NCI-H69 (cell line): ENCODE measurements around the gene PPEF1.
"Not testable (repeated sequence)": the region's sequence is repeated elsewhere in the genome, so short reads cannot be mapped to it uniquely, and the experiment has no call there.

Source experiments
- DNase-seq: peaks from one replicate; lab custom pipeline; 2025; lab: John Stamatoyannopoulos, UW

PPEF1 gene

DNA sequence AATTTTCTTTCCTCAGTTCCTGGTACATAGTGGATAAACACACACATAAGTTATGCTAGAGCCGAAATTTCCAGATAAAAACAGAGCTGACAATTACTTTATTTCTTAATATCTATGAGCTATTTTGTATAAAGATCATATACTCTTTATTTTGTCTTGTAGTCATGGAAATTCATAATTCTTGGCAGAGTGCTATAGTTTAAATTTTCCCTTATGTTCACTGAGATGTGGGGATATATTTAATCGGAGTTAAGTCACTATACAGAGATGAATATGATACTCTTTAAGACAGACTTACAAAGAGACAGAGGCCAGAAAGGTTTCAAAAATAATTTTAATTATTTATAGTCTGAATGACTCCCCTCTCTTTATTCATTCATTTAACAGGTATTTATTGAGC is 89.7 kb downstream of the PPEF1 start:
- DNase-seq: no peak

DNA sequence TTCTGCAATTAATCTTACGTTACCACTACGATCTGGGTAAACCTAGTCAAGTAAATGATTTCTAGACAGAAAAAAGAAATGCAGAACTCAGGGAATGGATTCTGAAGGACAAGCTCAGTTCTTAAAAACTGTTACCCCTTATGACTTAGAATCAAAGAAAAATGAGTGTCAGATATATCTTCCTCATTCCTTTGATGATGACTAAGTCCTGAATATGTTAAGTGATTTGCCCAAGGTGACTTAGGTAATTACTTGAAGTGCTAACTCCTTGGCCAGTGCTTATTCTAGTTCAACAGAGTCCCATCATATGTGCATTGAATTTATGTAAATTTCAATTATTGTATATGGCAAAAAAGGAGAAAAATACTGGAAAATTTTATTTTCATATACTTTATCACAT is 92.5 kb downstream of the PPEF1 start:
- DNase-seq: no peak

DNA sequence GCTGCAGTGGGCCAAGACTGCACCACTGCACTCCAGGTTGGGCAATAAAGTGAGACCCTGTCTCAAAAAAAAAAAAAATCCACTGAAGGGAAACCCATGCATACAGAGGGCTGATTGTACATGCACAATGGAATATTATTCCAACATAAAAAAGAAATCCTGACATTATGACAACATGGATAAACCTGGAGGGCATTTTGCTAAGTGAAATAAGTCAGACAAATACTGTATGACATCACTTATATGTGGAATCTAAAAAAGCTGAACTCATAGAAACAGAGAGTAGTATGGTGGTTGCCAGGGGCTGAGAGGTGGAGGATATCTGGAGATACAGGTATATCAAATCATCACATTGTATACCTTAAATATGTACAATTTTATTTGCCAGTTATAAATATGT is 102.2 kb downstream of the PPEF1 start:
- DNase-seq: no peak

DNA sequence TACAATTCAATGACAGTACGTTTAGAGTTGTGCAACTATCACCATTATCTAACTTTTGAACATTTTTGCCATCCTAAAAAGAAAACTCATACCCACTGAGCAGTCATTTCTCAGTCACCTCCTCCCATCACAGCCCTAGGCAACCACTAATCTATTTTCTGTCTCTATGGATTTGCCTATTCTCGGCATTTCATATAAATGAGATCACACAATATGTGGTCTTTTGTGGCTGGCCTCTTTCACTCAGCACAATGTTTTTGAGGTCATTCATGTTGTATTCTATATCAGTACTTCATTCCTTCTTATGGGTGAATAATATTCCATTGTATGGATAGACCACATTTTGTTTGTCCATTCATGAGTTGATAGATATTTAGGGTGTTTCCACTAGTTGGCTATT is 103.0 kb downstream of the PPEF1 start:
- no peak for DNase-seq

DNA sequence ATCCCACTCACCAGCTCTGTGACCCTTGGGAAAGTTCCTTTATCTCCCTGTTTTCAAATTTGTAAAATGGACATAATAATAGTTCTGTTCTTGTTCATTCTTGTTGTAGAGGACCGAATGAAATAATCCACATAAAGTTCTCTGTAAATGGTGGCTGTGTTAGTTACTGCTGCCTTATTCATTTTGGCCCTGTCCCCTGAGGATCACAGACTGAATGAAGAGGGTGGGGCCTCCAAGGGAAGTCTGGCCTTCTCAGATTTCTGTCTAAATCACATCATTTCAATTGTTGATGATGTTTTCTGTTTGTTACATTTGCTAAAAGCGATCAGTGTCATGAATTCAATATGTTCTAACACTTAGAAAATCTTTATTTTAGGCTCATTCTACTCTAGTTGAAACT is 117.9 kb downstream of the PPEF1 start:
- DNase-seq: peak; percentile 12

DNA sequence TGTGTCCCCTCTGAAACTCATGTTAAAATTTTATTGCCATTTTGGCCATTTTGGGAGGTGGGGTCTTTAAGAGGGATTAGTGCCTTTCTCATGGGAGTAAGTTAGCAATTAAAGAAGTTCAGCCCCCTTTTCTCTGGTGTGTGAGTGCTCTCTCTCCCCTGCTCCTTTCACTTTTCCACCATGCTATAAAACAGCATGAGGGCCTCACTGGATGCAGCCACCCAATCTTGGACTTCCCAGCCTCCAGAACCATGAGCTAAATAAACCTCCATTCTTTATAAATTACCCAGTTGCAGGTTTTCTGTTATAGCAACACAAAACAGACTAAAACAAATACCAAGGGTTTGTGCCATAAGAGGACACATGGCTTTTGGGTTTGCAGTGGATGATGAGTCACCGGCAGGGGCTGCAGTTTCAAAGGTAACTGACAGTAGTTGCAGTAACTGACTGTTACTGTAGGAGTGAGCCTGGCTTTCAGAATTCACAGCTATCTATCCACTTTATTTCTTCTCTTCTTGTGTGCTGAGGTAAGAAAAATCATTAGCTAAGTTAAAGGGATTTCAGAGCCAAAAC is 121.5 kb downstream of the PPEF1 start:
- DNase-seq: peak; percentile 1

DNA sequence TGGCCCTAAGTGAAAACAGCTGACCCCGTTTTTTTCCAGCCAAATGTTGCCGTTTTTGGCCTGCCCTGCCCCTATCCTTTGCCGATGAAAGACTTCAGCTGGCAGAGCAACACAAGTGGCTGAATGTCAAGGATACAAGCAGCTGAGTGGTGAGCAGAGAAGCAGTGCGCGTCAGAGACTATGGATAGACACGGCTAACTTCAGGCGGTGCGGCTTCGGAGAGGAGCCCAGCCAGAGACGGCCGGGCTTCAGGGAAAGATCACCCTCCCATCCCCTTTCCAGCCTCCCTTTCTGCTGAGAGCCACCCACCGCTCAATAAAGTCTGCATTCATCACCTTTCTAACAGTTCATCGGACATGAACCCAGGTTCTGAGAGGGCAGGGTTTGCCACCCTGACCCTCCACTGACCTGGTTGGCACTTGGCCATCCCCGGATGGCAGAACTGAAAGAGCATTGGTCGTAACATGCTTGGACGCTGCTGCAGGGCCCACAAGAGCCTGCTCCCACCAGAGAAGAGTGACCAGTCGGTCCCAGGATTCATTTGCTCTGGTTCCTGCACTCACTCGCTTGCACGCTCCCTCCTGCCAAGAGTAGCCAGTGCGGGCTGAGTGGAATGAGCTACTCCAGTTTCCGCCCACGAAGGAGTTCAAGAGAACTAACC is 125.8 kb downstream of the PPEF1 start:
- DNase-seq: no peak

DNA sequence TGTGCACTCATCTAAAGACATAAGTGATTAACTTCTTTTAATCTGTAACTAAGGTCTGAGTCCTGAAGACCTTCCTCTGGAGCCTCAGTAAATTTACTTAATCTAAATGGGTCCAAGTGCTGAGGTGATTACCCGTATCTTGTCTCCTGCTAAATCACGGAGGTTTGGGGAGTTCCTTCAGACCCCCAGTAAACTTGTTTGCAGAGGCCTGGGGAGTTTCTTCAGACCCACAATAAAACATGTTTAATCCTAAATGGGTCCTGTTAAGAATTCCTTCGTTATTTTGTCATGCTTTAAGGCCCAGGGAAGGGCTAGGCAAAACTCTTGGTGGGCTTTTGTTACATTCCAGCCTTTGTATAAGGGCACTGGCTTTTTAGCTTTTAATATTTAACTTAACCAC is 140.5 kb downstream of the PPEF1 start:
- not testable (repeated sequence) for DNase-seq

DNA sequence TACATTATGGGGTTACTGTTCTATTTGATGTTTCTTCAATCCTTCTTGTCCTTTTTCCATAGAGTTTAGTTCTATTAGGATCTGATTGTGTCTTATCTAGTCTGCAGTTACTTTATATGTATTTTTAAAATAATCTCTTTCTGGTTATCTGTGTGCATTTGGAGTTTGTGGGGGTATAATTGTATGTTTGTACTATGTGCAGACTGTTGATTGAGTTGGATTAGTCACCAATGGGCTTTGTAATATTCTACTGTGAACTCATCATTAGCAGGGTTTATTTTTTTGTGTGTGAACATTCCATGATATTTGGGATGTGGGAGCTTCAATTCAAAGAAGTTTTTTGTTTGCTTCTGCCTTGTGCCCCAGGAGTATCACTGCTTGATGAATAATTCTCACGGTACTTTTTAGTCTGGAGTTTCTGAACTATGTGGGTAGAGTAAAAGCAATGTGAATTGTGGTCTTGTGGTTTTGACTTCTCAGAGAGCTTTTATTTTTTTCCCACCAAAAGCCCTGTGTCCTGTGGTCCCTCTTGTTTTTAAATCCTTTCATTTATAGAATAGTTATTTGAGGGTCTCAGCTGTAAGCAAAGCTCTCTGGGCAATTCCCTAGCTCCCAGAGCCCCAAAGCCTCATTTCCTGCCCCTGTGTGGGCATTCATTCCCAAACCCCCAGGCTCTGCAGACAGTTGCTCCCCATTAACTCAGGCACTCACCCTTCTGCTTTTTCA is 148.6 kb downstream of the PPEF1 start:
- no peak for DNase-seq

DNA sequence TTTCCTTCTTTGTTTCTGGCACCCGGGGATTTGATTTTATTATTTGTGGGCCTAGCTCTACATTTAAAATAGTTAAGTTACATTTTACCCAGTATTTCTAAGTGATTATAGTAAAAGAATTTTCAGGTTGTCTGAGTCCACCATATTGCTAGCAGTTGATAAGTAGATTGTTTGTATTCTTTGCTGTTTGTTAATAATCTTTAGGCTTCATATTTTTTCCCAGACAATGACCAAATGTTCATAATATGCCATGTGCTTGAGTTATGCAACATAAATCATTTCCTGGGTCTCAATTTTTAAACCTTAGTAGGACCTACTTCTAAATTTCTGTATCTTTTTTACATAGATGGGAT is 149.2 kb downstream of the PPEF1 start:
- no peak for DNase-seq

DNA sequence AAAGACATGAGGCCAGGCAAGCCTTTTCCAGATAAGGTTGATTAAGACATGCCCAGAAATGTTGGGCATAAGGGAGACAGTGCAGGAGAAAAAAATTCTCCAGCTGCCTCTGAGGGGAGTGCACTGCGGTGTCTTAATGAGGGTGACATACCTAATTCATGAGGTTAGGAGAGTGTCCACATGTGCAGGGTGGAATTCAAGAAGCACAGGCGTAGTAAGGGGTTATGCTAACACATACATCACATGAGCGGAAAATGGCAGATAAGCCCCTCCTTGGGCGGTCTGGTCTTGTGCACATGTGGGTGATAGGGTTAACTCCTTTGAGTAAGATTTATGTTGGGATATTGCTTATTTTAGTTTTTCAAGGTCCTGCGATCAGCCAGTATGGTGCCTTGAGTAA is 154.1 kb downstream of the PPEF1 start:
- DNase-seq: no peak

DNA sequence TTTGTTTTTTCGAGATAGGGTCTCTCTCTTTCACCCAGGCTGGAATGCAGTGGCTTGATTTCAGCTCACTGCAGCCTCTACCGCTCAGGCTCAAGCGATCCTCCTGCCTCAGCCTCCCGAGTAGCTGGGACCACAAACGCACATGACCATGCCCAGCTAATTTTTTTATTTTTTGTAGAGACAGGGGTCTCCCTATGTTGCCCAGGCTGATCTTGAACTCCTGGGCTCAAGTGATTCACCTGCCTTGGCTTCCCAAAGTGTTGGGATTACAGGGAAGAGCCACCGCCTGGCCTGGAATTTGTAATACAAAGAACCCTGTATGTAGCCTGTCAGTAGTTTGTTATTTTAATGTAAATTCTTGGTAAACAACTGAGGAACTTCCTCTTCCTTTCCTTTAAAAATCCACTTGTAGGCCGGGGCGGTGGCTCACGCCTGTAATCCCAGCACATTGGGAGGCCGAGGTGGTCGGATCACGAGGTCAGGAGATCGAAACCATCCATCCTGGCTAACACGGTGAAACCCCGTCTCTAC is 157.0 kb downstream of the PPEF1 start:
- DNase-seq: no peak

DNA sequence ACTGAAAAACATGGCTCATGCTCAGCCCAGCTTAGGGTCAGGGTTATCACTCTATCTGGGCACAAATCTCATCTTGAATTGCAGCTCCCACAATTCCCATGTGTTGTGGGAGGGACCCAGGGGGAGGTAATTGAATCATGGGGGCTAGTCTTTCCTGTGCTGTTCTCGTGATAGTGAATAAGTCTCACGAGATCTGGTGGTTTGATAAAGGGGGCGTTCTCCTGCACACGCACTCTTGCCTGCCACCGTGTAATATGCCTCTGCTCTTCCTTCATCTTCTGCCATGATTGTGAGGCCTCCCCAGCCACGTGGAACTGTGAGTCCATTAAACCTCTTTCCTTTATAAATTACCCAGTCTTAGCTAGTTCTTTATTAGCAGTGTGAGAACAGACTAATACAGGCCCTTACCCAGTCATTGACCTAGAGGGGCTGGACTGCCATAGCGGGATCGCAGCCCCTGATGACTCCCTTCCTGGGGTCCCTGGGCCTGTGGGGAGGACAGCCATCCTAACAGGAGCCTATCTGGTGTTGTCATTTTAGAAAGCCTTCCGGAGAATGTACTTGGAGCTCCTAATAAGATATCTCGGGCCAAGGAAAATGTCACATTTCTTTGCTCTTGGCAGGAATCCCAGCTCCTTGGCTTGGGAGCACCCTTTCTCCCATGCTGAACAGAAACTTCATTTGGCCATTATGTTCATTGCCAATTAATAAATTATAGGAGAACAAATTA is 163.9 kb downstream of the PPEF1 start:
- DNase-seq: no peak

DNA sequence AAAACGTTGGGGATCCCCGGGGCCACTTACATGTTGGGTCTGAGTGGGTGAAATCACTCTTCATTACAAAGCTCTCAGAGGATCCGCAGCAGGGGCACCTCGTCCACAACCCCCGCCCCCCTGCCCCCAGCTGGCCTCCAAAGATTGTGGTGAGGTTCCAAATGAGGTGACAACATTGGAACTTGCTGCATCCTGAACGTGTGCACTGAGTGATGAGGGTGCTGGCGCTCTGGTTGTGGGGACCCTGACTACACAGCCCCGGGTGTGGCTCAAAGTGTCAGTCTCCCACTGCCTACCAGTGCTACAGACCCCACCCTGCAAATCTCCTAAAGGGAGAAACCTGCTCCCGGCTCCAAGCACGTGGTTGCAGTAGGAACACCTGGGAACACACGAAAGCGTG is 164.5 kb downstream of the PPEF1 start:
- no peak for DNase-seq

DNA sequence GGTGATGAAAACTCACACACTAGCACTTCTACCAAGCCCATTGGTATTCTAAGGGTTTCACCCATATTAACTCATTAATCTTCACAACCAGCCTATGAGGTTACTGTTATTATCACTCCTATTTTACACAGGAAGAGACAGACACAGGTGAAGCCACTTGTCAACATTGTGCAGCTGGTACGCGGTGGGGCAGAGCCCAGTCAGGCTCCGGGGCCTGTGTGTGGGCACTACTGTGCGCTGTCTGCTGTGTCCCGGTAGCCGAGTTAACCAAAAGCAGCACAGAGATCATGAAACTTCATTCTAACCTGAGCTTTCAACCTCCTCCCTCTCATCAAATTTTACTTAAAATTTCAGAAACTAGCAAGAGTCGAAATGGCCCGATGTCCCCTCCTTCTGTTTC is 165.2 kb downstream of the PPEF1 start:
- DNase-seq: peak; percentile 57

DNA sequence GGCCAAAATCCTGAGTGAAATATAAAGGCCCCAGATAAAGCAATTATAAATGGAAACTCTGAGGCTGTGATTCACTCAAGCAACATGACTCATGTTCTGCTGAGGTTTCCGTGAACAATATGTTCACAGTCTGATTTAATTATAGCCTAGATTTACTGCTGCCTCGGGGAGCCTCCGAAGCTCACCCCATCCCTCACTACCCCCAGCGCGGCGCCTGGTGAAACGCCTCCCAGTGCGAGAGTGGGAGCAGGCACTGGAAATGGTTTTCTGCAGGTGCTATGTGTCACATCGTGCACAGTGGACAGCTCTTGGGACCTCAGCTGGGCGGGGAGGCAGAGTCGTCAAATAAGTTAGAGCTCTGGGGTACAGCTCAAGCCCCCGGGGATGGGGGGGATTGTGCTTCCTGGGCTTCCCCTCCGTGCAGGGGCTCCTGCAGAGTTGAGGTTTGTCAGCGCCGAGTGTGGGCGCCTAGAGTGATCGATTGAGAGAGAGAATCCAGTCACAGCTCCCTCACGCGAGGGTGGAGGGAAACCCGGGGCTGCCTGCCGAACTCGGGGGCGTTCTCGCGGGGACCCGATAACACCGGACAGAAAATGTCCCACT is 165.8 kb downstream of the PPEF1 start:
- DNase-seq: peak; percentile 85

DNA sequence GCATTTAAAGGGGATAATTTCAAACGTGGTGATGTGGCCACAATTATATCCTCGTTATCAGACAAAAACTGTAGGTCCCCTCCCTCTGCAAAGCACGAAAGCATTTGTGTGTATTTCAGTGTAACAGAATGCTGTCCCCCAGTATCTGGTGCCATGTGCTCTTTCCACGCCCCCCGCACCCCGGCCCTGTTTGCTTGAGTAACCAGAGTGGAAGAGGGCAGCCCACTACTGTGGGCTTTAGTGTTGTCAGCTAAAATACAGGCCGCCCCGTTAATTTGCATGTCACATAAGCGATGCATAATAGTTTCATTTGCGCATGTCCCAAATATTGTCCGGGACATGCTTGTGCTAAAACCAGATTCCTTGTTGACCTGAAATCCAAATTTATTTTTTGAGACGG is 166.4 kb downstream of the PPEF1 start:
- DNase-seq: no peak

DNA sequence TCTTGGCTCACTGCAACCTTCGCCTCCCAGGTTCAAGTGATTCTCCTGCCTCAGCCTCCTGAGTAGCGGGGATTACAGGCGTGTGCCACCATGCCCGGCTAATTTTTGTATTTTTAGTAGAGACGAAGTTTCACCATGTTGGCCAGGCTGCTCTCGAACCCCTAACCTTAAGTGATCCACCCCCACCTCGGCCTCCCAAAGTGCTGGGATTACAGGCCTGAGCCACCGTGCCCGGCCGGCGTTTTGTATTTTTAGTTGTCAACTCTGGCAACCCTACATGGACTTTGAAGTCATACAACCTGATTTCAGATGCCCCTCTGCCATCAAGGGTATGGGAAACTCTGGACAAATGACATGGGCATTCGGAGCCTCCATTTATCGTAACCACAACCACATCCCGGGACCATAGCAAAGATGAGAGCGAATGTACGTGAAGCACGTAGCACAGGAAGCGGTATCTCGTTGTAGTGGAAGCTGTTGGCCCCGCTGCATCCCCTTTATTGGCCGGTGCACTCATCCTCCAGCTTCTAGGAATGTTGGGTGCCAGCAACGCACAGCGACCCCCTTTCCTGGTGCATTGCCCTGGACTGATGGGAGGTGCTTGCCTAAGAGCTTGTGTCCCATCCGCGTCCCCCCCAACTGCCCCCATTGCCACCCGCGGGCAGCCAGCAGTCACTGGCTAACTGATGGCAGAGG is 167.3 kb downstream of the PPEF1 start:
- no peak for DNase-seq

DNA sequence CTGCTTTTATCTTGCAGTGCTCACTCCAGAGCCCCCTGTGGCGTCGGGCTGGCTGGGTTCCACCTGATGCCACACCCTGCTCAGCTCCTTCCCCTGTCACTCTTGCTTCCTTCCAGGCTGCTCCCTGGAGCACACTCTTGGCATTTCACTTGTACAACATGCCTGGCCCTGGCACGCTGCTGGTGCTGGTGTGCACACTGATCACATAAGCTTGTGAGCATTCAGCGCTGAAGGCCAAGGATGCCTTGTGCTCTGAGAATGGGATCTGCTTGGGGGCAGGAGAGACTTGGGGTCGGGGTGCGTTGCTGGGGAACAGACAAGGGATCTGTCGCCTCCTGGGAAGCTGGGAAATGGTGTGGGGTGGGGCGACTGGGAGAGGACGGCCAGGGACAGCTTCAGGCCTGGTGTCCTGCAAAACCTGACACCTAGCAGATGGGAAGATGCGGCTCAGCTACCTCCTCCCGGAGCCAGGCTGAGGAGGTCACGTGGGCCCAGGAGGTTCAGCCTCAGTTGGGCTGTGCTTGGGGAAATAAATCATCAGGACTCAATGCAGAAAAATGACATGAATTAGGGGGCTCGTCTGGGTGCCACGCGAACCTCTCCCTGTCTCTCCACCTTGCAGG is 167.9 kb downstream of the PPEF1 start:
- DNase-seq: peak; percentile 82

DNA sequence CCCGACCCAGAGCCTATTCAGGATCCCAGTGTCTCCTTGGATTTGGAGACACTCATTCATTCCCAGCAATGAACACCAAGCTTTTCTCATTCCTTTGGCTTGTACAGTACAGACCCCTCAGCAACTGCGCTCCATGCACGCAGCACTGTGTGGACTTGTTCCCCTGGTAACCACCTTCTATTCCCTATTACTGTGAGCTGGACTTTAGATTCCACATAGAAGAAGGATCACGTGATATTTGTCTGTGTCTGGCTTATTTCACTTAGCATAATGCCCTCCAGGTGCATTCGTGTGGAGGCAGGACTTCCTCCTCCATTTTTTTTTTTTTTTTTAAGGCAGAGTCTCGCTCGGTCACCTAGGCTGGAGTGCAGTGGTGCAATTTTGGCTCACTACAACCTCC is 170.0 kb downstream of the PPEF1 start:
- DNase-seq: peak; percentile 78
